HEK293 (cell line): ENCODE measurements around the gene ZDHHC17.

Experiments
- CTCF ChIA-PET: fragments of 350-600 bp; formaldehyde crosslinking; extraction: SDS; loops from one replicate; lab custom pipeline; 2021; ENCODE audit warnings: antibody characterized with exemption; lab: Yijun Ruan, JAX
- POLR2A ChIA-PET: fragments of 300-600 bp; formaldehyde crosslinking; extraction: SDS; loops from one replicate; lab custom pipeline; 2020; ENCODE audit warnings: antibody characterized with exemption, inconsistent platforms; lab: Yijun Ruan, JAX
- H3K27ac ChIP-seq: fragments of 200-500 bp; sonication (Bioruptor generic); 2 replicates; pipeline ENCODE4 v1.5.1; 2014; ENCODE audit warnings: low read depth, low read length, control low read depth, inconsistent platforms; ENCODE audit errors: extremely low read depth
- H3K36me3 ChIP-seq, 2 experiments: fragments of 200-500 bp in 1 of 2; sonication (Bioruptor generic) in 1 of 2; 1 replicate in 1 of 2; 2 replicates in 1 of 2; pipeline ENCODE4 v1.5.1; 2014 to 2017; ENCODE audit warnings: inconsistent platforms in 2 of 2, low read length in 2 of 2; ENCODE audit not compliant: control insufficient read depth in 2 of 2, insufficient read depth in 1 of 2
- H3K4me1 ChIP-seq: fragments of 200-500 bp; sonication (Bioruptor generic); 2 replicates; pipeline ENCODE4 v1.5.1; 2014; ENCODE audit warnings: mild to moderate bottlenecking, low read length, inconsistent platforms; ENCODE audit not compliant: control insufficient read depth, insufficient read depth
- H3K4me3 ChIP-seq: 2 replicates; pipeline ENCODE4 v1.5.1; 2011; ENCODE audit warnings: low read depth, mild to moderate bottlenecking, control low read depth, low read length, moderate library complexity
- H3K9me3 ChIP-seq: fragments of 200-500 bp; sonication (Bioruptor generic); 2 replicates; pipeline ENCODE4 v1.5.1; 2014; ENCODE audit warnings: low read depth, low read length, inconsistent platforms; ENCODE audit not compliant: control insufficient read depth, insufficient read depth
- KLF10 ChIP-seq: fragments of 450-650 bp; IDR thresholded peaks from 2 replicates; pipeline ENCODE4 v1.5.1; 2018; ENCODE audit warnings: missing biosample characterization, mild to moderate bottlenecking, missing genetic modification characterization
- MYNN ChIP-seq: fragments of 450-650 bp; formaldehyde crosslinking; IDR thresholded peaks from 2 replicates; pipeline ENCODE4 v1.5.1; 2016; ENCODE audit warnings: missing biosample characterization, missing genetic modification characterization, borderline replicate concordance
- PBX3 ChIP-seq: sonication (generic); formaldehyde crosslinking; IDR thresholded peaks from 2 replicates; pipeline ENCODE4 v1.8.1; 2022; ENCODE audit warnings: mild to moderate bottlenecking, moderate library complexity, missing genetic modification reagents
- PRDM10 ChIP-seq: fragments of 450-650 bp; formaldehyde crosslinking; IDR thresholded peaks from 2 replicates; pipeline ENCODE4 v1.5.1; 2016; ENCODE audit warnings: missing biosample characterization, missing genetic modification characterization
- YY1 ChIP-seq: fragments of 450-650 bp; formaldehyde crosslinking; IDR thresholded peaks from 2 replicates; pipeline ENCODE4 v1.5.1; 2018; ENCODE audit warnings: missing biosample characterization, missing genetic modification characterization
- ZBTB6 ChIP-seq: fragments of 450-650 bp; formaldehyde crosslinking; IDR thresholded peaks from 2 replicates; pipeline ENCODE4 v1.5.1; 2017; ENCODE audit warnings: missing biosample characterization, missing genetic modification characterization
- ZBTB7A ChIP-seq: fragments of 450-650 bp; formaldehyde crosslinking; IDR thresholded peaks from 2 replicates; pipeline ENCODE4 v1.5.1; 2016; ENCODE audit warnings: low read depth, missing biosample characterization, missing genetic modification characterization
- ZFP37 ChIP-seq: fragments of 450-650 bp; formaldehyde crosslinking; IDR thresholded peaks from 2 replicates; pipeline ENCODE4 v1.5.1; 2016; ENCODE audit warnings: missing biosample characterization, missing genetic modification characterization
- ZNF148 ChIP-seq: fragments of 450-650 bp; formaldehyde crosslinking; IDR thresholded peaks from 2 replicates; pipeline ENCODE4 v1.5.0; 2017; ENCODE audit warnings: missing biosample characterization, missing genetic modification characterization, borderline replicate concordance
- ZNF16 ChIP-seq: fragments of 450-650 bp; formaldehyde crosslinking; IDR thresholded peaks from 2 replicates; pipeline ENCODE4 v1.5.1; 2016; ENCODE audit warnings: low read depth, missing biosample characterization, missing genetic modification characterization
- ZNF221 ChIP-seq: fragments of 450-650 bp; formaldehyde crosslinking; IDR thresholded peaks from 2 replicates; pipeline ENCODE4 v1.5.1; 2017; ENCODE audit warnings: missing biosample characterization, missing genetic modification characterization, borderline replicate concordance
- ZNF248 ChIP-seq: fragments of 450-650 bp; formaldehyde crosslinking; IDR thresholded peaks from 2 replicates; pipeline ENCODE4 v1.5.1; 2017; ENCODE audit warnings: missing biosample characterization, missing genetic modification characterization
- ZNF266 ChIP-seq: fragments of 450-650 bp; formaldehyde crosslinking; IDR thresholded peaks from 2 replicates; pipeline ENCODE4 v1.5.1; 2016; ENCODE audit warnings: missing biosample characterization, missing genetic modification characterization, low read depth
- ZNF335 ChIP-seq: fragments of 450-650 bp; formaldehyde crosslinking; conservative IDR thresholded peaks from 2 replicates; pipeline ENCODE4 v1.5.1; 2016; ENCODE audit warnings: missing biosample characterization, missing genetic modification characterization
- ZNF354C ChIP-seq: fragments of 450-650 bp; formaldehyde crosslinking; IDR thresholded peaks from 2 replicates; pipeline ENCODE4 v1.5.1; 2016; ENCODE audit warnings: missing biosample characterization, missing genetic modification characterization, low read depth, borderline replicate concordance
- ZNF404 ChIP-seq: fragments of 450-650 bp; formaldehyde crosslinking; IDR thresholded peaks from 2 replicates; pipeline ENCODE4 v1.5.1; 2017; ENCODE audit warnings: missing biosample characterization, missing genetic modification characterization
- ZNF488 ChIP-seq: fragments of 450-650 bp; formaldehyde crosslinking; IDR thresholded peaks from 2 replicates; pipeline ENCODE4 v1.5.1; 2016; ENCODE audit warnings: missing biosample characterization, missing genetic modification characterization
- ZNF837 ChIP-seq: fragments of 450-650 bp; formaldehyde crosslinking; IDR thresholded peaks from 2 replicates; pipeline ENCODE4 v1.5.1; 2016; ENCODE audit warnings: missing biosample characterization, missing genetic modification characterization

ZDHHC17 gene

GRCh38 chr12:76859611-76860010 is 95.7 kb downstream of the ZDHHC17 start (continued):
- TF ChIP-seq ZNF404 (tag by site-specific recombination) (no peak), ZBTB7A (no peak), ZNF16 (no peak)
- TF ChIP-seq, all 188 proteins: peak for 0

GRCh38 chr12:76860256-76860655 is 96.3 kb downstream of the ZDHHC17 start:
- TF ChIP-seq ZNF837 (tag by site-specific recombination) = no peak
- no peak for TF ChIP-seq YY1 (tag by site-specific recombination)
- TF ChIP-seq ZNF266 (tag by site-specific recombination) = no peak
- TF ChIP-seq ZNF335 (tag by site-specific recombination) = no peak
- no peak for TF ChIP-seq ZNF148 (tag by site-specific recombination)
- no peak for TF ChIP-seq ZNF354C (tag by site-specific recombination)
- POLR2A ChIA-PET = no interaction called here
- CTCF ChIA-PET = interaction anchor here (0.6 to 1.5 kb wide), 2 partner anchors 151 to 744 kb away, joined by 3 to 4 read pairs; no protein-coding TSS in a partner anchor

GRCh38 chr12:76863005-76863670 is 99.2 kb downstream of the ZDHHC17 start:
- ChIA-PET POLR2A (interaction anchor here (1.1 kb wide), 1 partner anchor 16 kb away, joined by 3 read pairs; the partner anchor contains the start of gene CSRP2), CTCF (no interaction called here)
- Histone ChIP-seq H3K36me3 (peaks cover 10 to 69% of the 10 kb centered on the region in 2 experiments), H3K27ac (no peak overlapping the region), H3K4me3 (no peak overlapping the region), H3K4me1 (no peaks in the 10 kb centered on the region), H3K9me3 (no peaks in the 10 kb centered on the region)
- no peak for TF ChIP-seq PRDM10
- TF ChIP-seq ZNF221 (tag by site-specific recombination) = no peak
- TF ChIP-seq MYNN = no peak
- TF ChIP-seq PBX3 = no peak
- TF ChIP-seq ZFP37 (tag by site-specific recombination) = no peak
- no peak for TF ChIP-seq ZNF248 (tag by site-specific recombination)
- no peak for TF ChIP-seq ZBTB6
- TF ChIP-seq KLF10 = no peak
- TF ChIP-seq ZNF488 (tag by site-specific recombination) = no peak

More at GRCh38 chr12:76860256-76860655, 96.3 kb downstream of the ZDHHC17 start:
- Histone ChIP-seq H3K9me3 (no peaks in the 10 kb centered on the region), H3K36me3 (peaks cover 19 to 82% of the 10 kb centered on the region in 2 experiments), H3K4me1 (no peaks in the 10 kb centered on the region), H3K27ac (no peak overlapping the region), H3K4me3 (no peak overlapping the region)
